GM10266 (cell line): ENCODE data around the gene RFC1.

ENCODE experiments used
- DNase-seq: peaks from one replicate; pipeline ENCODE4 v3.0.0; 2012; ENCODE audit errors: extremely low spot score
- CTCF ChIP-seq: IDR thresholded peaks from 2 replicates; pipeline ENCODE4 v1.5.1; 2012; ENCODE audit warnings: mild to moderate bottlenecking, low read depth; ENCODE audit not compliant: control insufficient read depth, insufficient read depth; ENCODE audit errors: missing control alignments

The RFC1 gene

GRCh38 chr4:39256436-39256835 lies 109.7 kb downstream of the RFC1 start:
- TF ChIP-seq CTCF: no peak
- DNase-seq: no peak

DNA sequence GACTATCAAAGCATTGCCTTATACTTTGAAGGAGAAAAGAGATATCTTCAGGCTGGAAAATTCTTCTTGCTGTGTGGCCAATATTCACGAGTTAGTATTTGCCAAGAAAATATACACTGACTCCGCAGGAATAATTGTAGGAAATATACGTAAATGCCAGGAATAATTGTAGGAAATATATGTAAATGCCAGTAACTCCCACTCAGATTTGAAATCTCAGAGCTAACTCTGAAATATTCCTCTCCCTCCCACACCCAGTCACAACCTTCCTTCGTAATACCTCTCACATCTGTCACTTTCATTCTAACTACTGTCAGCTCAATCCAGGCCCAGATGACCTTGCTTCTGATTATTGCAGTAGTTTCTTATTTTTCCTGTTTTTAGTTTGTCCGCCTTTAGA lies 110.3 kb downstream of the RFC1 start:
- TF ChIP-seq CTCF: no peak
- DNase-seq: no peak

- TF ChIP-seq CTCF: no peak
- DNase-seq: no peak
Observed at GRCh38 chr4:39255266-39255665, 110.9 kb downstream of the RFC1 start.

GRCh38 chr4:39243462-39243861 lies 122.7 kb downstream of the RFC1 start:
- DNase-seq: no peak
- TF ChIP-seq CTCF: no peak
